Heart left ventricle (tissue), 13 donors: ENCODE results near the gene PRM3.

Experiments
- CTCF ChIP-seq, 12 donors: fragments of 200-600 bp; sonication (generic) in 4 of 12; IDR thresholded peaks; one replicate each; pipeline versions ENCODE4 v1.5.0 to v1.8.0; 2018 to 2022; ENCODE audit warnings: antibody characterized with exemption in 12 of 12, mild to moderate bottlenecking in 5 of 12
- POLR2A ChIP-seq, 2 donors: fragments of 450-650 bp; IDR thresholded peaks; one replicate each; pipeline ENCODE4 v1.6.1; 2017; ENCODE audit warnings: antibody characterized with exemption in 2 of 2, mild to moderate bottlenecking in 2 of 2, moderate library complexity in 2 of 2
- donor health status: ischemic (EF 13 %, LVEDD 7.1; RV severe dilation, severe dysfunction).
- donor health status: DM: no; HTN: yes; CAD: no.
- donor health status: DM: no; HTN: no; CAD: no.
- donor health status: ischemic (EF 25% LVEDD 6.9; RV normal size, moderate dysfunction).
- donor health status: ischemic (EF 25% LVEDD 5.7; RV mildly dilated, moderate dysfunction).
- donor health status: ischemic (EF 35%, LVEDD 5.7; RV mildly dilated, moderate dysfunction).
- donor health status: nonischemic (EF 11% LVEDD 7.7; RV severe dilation, severe dysfunction).
- donor health status: DM: yes; HTN: yes; CAD: no.
- donor health status: PGD.
- donor health status: ischemic (EF 29% LVEDD 5.4; RV normal size, mild dysfunction).
- donor health status: nonischemic (EF 23%, LVEDD 6.1; RV moderate dilation, normal function).

- TF ChIP-seq CTCF (IDR thresholded peaks at IDR 0.05): no peak
- no peak for TF ChIP-seq POLR2A (IDR thresholded peaks at IDR 0.05)
Measured at GRCh38 chr16:11276143-11276895, 2.9 kb upstream of the PRM3 start, which contains the start of gene PRM2.
